Endothelial cell of umbilical vein (primary cell): ENCODE measurements around the gene SBDS. TPM values are rescaled to one million over a fixed set of nuclear protein-coding genes. Genes with fewer than 3 reads are reported as not detected.
A peak's percentile ranks its signal among the peaks of the same experiment; 100 is the strongest.
"Not testable (repeated sequence)": the region's sequence is repeated elsewhere in the genome, so short reads cannot be mapped to it uniquely, and the experiment has no call there.

Experiments
- BruUV-seq: library from RNA; stranded (reverse); fragments of 400-500 nt; replicated peaks from 2 replicates; lab custom pipeline; 2021; lab: Mats Ljungman, UMichigan
- CTCF ChIA-PET: fragments of 300-600, 350-600 bp; sonication (Branson Sonifier 250); formaldehyde crosslinking; loops from one replicate; lab custom pipeline; 2021; ENCODE audit warnings: antibody characterized with exemption, inconsistent platforms; lab: Charles Lee
- POLR2A ChIA-PET: fragments of 300-600, 350-600 bp; sonication (Branson Sonifier 250); formaldehyde crosslinking; loops from one replicate; lab custom pipeline; 2021; ENCODE audit warnings: antibody characterized with exemption, inconsistent platforms; lab: Charles Lee
- DNase-seq: peaks from one replicate; pipeline ENCODE4 v3.0.0-alpha.2; 2011; ENCODE audit warnings: low read depth, low spot score
- FAIRE-seq: peaks from 2 replicates; lab custom pipeline; 2011; peaks lifted over from hg19 to GRCh38; lab: Jason Lieb, UNC
- H2AFZ ChIP-seq: 2 replicates; pipeline ENCODE4 v1.6.0; 2012; ENCODE audit warnings: low read depth, low read length, control low read depth, inconsistent platforms
- H3K27ac ChIP-seq: 2 replicates; pipeline ENCODE4 v1.5.1; 2011; ENCODE audit warnings: low read depth, mild to moderate bottlenecking, control low read depth, low read length, moderate library complexity; ENCODE audit not compliant: insufficient read depth
- H3K27me3 ChIP-seq, 2 experiments: 2 replicates each; pipeline versions ENCODE4 v1.6.0 to v1.6.1; 2011; ENCODE audit warnings: low read length in 2 of 2, mixed read lengths in 1 of 2; ENCODE audit not compliant: control insufficient read depth in 2 of 2, insufficient read depth in 2 of 2
- H3K36me3 ChIP-seq, 2 experiments: 2 replicates in 1 of 2; 3 replicates in 1 of 2; pipeline ENCODE4 v1.5.1; 2011; ENCODE audit warnings: low read length in 2 of 2, mild to moderate bottlenecking in 1 of 2, moderate library complexity in 1 of 2; ENCODE audit not compliant: control insufficient read depth in 2 of 2, insufficient read depth in 2 of 2; ENCODE audit errors: extremely low read depth in 1 of 2
- H3K4me1 ChIP-seq: 3 replicates; pipeline ENCODE4 v1.5.1; 2011; ENCODE audit warnings: mild to moderate bottlenecking, low read length; ENCODE audit not compliant: control insufficient read depth, insufficient read depth; ENCODE audit errors: extremely low read depth
- H3K4me2 ChIP-seq: 2 replicates; pipeline ENCODE4 v1.6.1; 2011; ENCODE audit warnings: low read length, control low read depth, mixed read lengths; ENCODE audit not compliant: insufficient read depth
- H3K4me3 ChIP-seq, 3 experiments: fragments of 200-600 bp in 1 of 3; sonication (generic), shearing (Covaris generic) in 1 of 3; replicated peaks in 1 of 3; 2 replicates each; pipeline ENCODE4 v1.5.1; 2011 to 2016; ENCODE audit warnings: control low read depth in 3 of 3, low read length in 3 of 3, mild to moderate bottlenecking in 2 of 3, inconsistent platforms in 1 of 3, low read depth in 1 of 3, moderate library complexity in 1 of 3; ENCODE audit not compliant: insufficient read depth in 1 of 3
- H3K79me2 ChIP-seq: 2 replicates; pipeline ENCODE4 v1.6.0; 2012; ENCODE audit warnings: low read length, inconsistent platforms; ENCODE audit not compliant: control insufficient read depth, insufficient read depth
- H3K9ac ChIP-seq: replicated peaks from 2 replicates; pipeline ENCODE3; 2011; ENCODE audit warnings: low read length, control low read depth; ENCODE audit not compliant: insufficient read depth; ENCODE audit errors: extremely low read depth
- H3K9me1 ChIP-seq: replicated peaks from 3 replicates; pipeline ENCODE4 v1.6.0; 2011; ENCODE audit warnings: mild to moderate bottlenecking, low read length; ENCODE audit not compliant: control insufficient read depth, insufficient read depth; ENCODE audit errors: extremely low read depth
- H3K9me3 ChIP-seq: replicated peaks from 2 replicates; pipeline ENCODE4 v1.5.1; 2012; ENCODE audit warnings: low read length, inconsistent platforms; ENCODE audit not compliant: control insufficient read depth, insufficient read depth
- H4K20me1 ChIP-seq: replicated peaks from 2 replicates; pipeline ENCODE3; 2011; ENCODE audit warnings: mild to moderate bottlenecking, low read length; ENCODE audit not compliant: control insufficient read depth, insufficient read depth; ENCODE audit errors: extremely low read depth
- EZH2 ChIP-seq: IDR thresholded peaks from 2 replicates; pipeline ENCODE4 v1.6.1; 2012; ENCODE audit warnings: borderline replicate concordance, low read depth, mild to moderate bottlenecking, moderate library complexity, low read length, inconsistent platforms; ENCODE audit not compliant: severe bottlenecking
- FOS ChIP-seq: IDR thresholded peaks from 2 replicates; pipeline ENCODE4 v1.6.1; 2011; ENCODE audit warnings: mild to moderate bottlenecking, low read length, moderate library complexity, borderline replicate concordance; ENCODE audit not compliant: insufficient read depth
- GATA2 ChIP-seq: IDR thresholded peaks from 2 replicates; pipeline ENCODE4 v1.7.0; 2011; ENCODE audit warnings: low read depth, mild to moderate bottlenecking, moderate library complexity, mixed read lengths, low read length; ENCODE audit not compliant: insufficient read length, insufficient read depth
- JUN ChIP-seq: IDR thresholded peaks from 2 replicates; pipeline ENCODE4 v1.6.1; 2011; ENCODE audit warnings: borderline replicate concordance, low read depth; ENCODE audit not compliant: insufficient read length, insufficient read depth
- MYC ChIP-seq: IDR thresholded peaks from one replicate; pipeline ENCODE4 v1.6.1; 2011; ENCODE audit warnings: mild to moderate bottlenecking, low read depth, low read length
- POLR2A ChIP-seq: IDR thresholded peaks from 2 replicates; pipeline ENCODE4 v1.6.1; 2012; ENCODE audit warnings: low read depth, mild to moderate bottlenecking, control low read depth, low read length
- POLR2AphosphoS5 ChIP-seq: IDR thresholded peaks from 2 replicates; pipeline ENCODE4 v1.6.1; 2012; ENCODE audit warnings: low read depth, mild to moderate bottlenecking, control low read depth, low read length, moderate library complexity; ENCODE audit not compliant: insufficient read depth
- dilution Hi-C: fragments of 300-500 bp; cut with MboI; formaldehyde crosslinking; loops from one replicate; pipeline ENCODE4 v1.15.0; 2019; ENCODE audit warnings: low sequenced_read_pairs; ENCODE audit not compliant: extremely low pct_ligation_motif_present
- intact Hi-C: fragments of 100-400 bp; cut with micrococcal nuclease; formaldehyde crosslinking; loops from one replicate; pipeline ENCODE4 v1.10.0; 2022
- polyA plus RNA-seq, 4 experiments: library from polyadenylated mRNA; depleted of rRNA in 3 of 4; stranded (reverse) in 3 of 4; unstranded in 1 of 4; fragments of >200 nt; gene quantifications; 2 replicates each; pipeline versions ENCODE4 v1.2.1 to v1.2.3, GENCODE V29; 2011 to 2012; ENCODE audit warnings: missing spikeins in 1 of 4
- total RNA-seq: library from RNA; stranded (reverse); gene quantifications from 2 replicates; pipeline ENCODE4 v1.2.3, GENCODE V29; 2021
- TF ChIP-seq, protein P1 (sequence below), 2 donors: IDR thresholded peaks; 1 replicate in 1 of 2; 2 replicates in 1 of 2; pipeline ENCODE4 v1.5.1; 2011; ENCODE audit warnings: low read length in 2 of 2, mild to moderate bottlenecking in 2 of 2, moderate library complexity in 2 of 2, control low read depth in 1 of 2, inconsistent platforms in 1 of 2, low read depth in 1 of 2; ENCODE audit not compliant: insufficient read depth in 1 of 2; ENCODE audit errors: extremely low read depth in 1 of 2
- TF ChIP-seq, protein P2 (sequence below): IDR thresholded peaks from 2 replicates; pipeline ENCODE4 v1.6.1; 2011; ENCODE audit not compliant: insufficient read depth, insufficient read length

The SBDS gene
- total and polyA plus RNA-seq, 2 donors (not counting 3 experiments of a cell fraction or from before 2014, with no cell fraction given), result 30.7 to 86.5 TPM

DNA sequence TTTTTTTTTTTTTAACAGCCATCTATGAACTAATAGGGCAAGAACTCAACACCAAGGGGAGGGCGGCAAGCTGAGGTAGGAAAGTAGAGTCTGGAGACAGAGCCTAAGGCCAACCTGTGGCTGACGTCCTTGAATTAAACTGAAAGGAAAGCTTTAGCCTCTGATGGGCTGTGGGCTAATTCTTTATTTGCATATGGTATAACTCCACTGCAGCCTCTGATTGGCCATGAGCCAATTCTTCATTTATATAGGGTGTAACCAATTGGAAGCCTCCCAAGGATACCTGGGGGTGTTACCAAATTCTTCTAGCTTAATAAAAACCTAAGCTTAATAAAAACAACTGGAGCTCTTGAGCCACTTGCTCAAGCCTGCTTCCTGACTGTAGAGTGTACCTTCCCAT lies 11.6 kb upstream of the SBDS start:
- no peaks in the 10 kb centered on the region for H3K36me3 ChIP-seq
- CTCF ChIA-PET, result no interaction called here
- no peaks in the 10 kb centered on the region for H3K9me1 ChIP-seq
- no peaks in the 10 kb centered on the region for H3K79me2 ChIP-seq
- no peak overlapping the region for H3K9ac ChIP-seq
- BruUV-seq, result no TSS peak
- H2AFZ ChIP-seq, result no peak overlapping the region
- intact Hi-C loops (no loop called here), dilution Hi-C loops (no loop called here)
- no peak overlapping the region for H3K27ac ChIP-seq
- no peak overlapping the region for H3K4me3 ChIP-seq
- FAIRE-seq, result no peak
- H3K27me3 ChIP-seq, result no peaks in the 10 kb centered on the region
- TF ChIP-seq GATA2, result no peak
- TF ChIP-seq MYC, result no peak
- TF ChIP-seq POLR2AphosphoS5, result no peak
- TF ChIP-seq FOS, result no peak
- TF ChIP-seq POLR2A, result no peak
- no peak for TF ChIP-seq EZH2
- TF ChIP-seq JUN, result no peak
- TF ChIP-seq, protein P1, sequence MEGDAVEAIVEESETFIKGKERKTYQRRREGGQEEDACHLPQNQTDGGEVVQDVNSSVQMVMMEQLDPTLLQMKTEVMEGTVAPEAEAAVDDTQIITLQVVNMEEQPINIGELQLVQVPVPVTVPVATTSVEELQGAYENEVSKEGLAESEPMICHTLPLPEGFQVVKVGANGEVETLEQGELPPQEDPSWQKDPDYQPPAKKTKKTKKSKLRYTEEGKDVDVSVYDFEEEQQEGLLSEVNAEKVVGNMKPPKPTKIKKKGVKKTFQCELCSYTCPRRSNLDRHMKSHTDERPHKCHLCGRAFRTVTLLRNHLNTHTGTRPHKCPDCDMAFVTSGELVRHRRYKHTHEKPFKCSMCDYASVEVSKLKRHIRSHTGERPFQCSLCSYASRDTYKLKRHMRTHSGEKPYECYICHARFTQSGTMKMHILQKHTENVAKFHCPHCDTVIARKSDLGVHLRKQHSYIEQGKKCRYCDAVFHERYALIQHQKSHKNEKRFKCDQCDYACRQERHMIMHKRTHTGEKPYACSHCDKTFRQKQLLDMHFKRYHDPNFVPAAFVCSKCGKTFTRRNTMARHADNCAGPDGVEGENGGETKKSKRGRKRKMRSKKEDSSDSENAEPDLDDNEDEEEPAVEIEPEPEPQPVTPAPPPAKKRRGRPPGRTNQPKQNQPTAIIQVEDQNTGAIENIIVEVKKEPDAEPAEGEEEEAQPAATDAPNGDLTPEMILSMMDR (IDR thresholded peaks at IDR 0.05; ENCODE audit: extremely low read depth in 1 of 2, insufficient read depth in 1 of 2, low read depth in 1 of 2, low read length in 2 of 2), result no peak
- TF ChIP-seq, protein P2, sequence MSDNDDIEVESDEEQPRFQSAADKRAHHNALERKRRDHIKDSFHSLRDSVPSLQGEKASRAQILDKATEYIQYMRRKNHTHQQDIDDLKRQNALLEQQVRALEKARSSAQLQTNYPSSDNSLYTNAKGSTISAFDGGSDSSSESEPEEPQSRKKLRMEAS, result no peak
- no peak overlapping the region for H3K4me2 ChIP-seq
- H3K4me1 ChIP-seq, result no peaks in the 10 kb centered on the region
- POLR2A ChIA-PET, result no interaction called here
- no peaks in the 10 kb centered on the region for H3K9me3 ChIP-seq
- no peaks in the 10 kb centered on the region for H4K20me1 ChIP-seq
- no peak for DNase-seq

DNA sequence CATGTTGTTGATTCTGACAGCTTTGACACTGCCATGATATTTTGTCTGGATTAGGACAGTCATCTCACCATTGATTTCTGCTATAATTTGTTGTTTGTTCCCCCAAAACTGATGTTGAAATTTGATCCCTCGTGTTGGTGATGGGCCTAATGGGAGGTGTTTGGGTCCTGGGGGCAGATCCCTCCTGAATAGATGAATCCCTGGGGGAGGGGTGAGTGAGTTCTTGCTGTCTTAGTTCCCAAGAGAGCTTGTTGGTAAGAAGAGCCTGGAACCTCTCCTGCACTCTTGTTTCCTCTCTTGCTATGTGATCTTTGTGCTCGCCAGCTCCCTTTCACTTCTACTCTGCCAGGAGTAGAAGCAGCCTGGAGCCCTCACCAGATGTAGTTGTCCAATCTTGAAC lies 8.8 kb upstream of the SBDS start:
- dilution Hi-C loops, H3K36me3 ChIP-seq, H3K4me1 ChIP-seq, H3K4me2 ChIP-seq, BruUV-seq, H3K4me3 ChIP-seq, POLR2A ChIA-PET, H3K79me2 ChIP-seq, H2AFZ ChIP-seq, H3K27ac ChIP-seq, H3K9me1 ChIP-seq, DNase-seq, H3K9me3 ChIP-seq, H3K27me3 ChIP-seq, intact Hi-C loops, H3K9ac ChIP-seq, H4K20me1 ChIP-seq: not testable (repeated sequence)
- peak; percentile 40 for FAIRE-seq
- CTCF ChIA-PET, result interaction anchor here (0.6 kb wide), 1 partner anchor 975 kb away, joined by 3 read pairs; no protein-coding TSS in a partner anchor

DNA sequence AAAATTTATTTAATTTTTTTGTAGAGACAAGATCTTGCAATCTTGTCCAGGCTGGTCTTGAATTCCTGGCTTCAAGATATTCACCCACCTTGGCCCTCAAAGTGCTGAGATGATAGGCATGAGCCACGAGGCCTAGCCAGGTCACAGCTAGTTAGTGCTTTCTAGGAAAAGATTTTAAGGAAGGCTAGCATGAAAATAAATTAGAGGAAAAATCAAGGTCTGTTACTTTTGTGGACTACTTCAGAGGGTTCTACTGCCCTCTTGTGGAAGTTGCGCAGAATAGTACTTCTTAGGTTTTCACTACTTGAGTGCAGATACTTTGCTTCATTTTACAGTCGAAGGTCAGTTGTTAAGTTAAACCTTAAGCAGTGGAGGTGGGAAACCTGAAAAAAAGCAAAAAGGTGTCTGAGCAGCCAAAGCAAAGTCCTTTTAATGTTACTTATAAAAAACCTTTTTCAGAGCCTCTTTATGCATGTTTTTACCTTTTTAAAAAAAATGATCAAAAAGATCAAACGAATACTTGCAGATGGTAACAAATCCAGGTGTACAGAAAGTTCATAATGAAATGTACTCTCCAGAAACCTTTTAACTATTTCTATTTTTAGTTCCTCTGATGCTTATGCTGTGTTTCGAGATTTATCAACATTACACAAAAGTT lies 5.3 kb upstream of the SBDS start:
- H3K27ac ChIP-seq, H4K20me1 ChIP-seq, H3K4me2 ChIP-seq, H3K27me3 ChIP-seq, intact Hi-C loops, BruUV-seq, H3K79me2 ChIP-seq, H3K9me3 ChIP-seq, dilution Hi-C loops, H3K36me3 ChIP-seq, H3K9ac ChIP-seq, H3K4me3 ChIP-seq, H3K4me1 ChIP-seq, H2AFZ ChIP-seq, CTCF ChIA-PET, POLR2A ChIA-PET, H3K9me1 ChIP-seq: not testable (repeated sequence)
- peak; percentile 36 for DNase-seq
- peak; percentile 100 for FAIRE-seq
